ENCODE measurements around the gene PLCB3.
A peak's percentile ranks its signal among the peaks of the same experiment; 100 is the strongest.
"Not testable (repeated sequence)": the region's sequence is repeated elsewhere in the genome, so short reads cannot be mapped to it uniquely, and the experiment has no call there.

PLCB3 gene

DNA sequence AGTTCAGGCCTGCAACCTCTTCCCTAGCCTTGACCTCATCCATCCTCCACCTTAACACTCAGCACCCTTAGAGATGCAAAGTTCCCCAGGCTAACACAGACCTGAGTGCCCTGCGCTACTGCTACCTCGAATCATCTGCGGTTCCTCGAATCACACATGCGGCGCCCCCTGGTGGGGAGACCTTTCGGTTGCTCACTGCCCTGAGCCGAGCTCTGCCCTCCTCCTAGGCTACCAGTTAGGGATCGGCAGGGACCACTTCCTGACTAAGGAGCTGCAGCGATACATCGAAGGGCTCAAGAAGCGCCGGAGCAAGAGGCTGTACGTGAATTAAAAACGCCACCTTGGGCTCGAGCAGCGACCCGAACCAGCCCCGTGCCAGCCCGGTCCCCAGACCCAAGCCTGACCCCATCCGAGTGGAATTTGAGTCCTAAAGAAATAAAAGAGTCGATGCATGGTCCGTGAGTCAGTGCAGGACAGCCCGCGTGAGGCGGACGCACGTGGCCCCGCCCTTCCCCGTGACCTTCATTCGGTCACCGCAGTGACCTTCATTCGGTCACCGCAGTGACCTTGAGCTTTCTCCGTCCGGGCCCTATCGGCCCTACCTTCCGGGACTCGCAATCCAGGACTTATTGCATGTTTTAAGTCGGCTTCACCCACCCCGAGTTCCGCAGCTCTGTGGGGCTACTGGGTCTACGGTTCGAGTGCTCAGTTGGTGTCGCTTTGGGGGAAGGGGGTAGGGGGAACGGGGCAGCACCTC, 53.2 kb downstream of the PLCB3 start:
- DNase-seq (ENCODE audit: low read depth): peak; percentile 84

DNA sequence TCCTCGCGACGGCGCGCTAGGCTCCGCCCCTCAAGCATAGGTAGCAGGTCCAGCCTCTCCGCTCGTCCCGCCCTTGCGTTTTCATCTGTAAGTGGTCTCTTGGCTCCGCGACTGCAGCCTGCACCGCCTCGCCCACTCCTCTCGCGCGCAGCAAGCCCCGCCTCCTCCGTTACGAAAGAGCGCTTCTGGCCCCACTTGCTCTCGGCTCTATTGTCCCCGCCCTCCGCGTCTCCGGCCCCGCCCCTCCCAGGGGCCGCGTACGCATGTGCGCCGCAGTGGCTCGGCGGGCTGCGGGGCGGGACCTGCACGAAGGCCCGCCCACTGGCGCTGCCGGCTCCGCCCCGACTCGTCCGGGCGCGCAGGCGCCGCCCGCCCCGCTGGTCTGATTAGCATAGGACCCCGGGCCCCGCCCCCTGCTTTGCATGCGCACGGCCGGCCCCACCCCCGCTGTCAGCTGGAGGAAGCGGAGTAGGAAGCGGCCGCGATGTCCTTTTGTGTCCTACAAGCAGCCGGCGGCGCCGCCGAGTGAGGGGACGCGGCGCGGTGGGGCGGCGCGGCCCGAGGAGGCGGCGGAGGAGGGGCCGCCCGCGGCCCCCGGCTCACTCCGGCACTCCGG, 53.9 kb downstream of the PLCB3 start, which contains the start of gene ESRRA:
TSS of gene ESRRA (plus strand) at position 450 of the 616 bp plus-strand sequence. CDS start 1,656 bp downstream, outside the sequence.
- peak; percentile 100 for DNase-seq (ENCODE audit: low read depth)

DNA sequence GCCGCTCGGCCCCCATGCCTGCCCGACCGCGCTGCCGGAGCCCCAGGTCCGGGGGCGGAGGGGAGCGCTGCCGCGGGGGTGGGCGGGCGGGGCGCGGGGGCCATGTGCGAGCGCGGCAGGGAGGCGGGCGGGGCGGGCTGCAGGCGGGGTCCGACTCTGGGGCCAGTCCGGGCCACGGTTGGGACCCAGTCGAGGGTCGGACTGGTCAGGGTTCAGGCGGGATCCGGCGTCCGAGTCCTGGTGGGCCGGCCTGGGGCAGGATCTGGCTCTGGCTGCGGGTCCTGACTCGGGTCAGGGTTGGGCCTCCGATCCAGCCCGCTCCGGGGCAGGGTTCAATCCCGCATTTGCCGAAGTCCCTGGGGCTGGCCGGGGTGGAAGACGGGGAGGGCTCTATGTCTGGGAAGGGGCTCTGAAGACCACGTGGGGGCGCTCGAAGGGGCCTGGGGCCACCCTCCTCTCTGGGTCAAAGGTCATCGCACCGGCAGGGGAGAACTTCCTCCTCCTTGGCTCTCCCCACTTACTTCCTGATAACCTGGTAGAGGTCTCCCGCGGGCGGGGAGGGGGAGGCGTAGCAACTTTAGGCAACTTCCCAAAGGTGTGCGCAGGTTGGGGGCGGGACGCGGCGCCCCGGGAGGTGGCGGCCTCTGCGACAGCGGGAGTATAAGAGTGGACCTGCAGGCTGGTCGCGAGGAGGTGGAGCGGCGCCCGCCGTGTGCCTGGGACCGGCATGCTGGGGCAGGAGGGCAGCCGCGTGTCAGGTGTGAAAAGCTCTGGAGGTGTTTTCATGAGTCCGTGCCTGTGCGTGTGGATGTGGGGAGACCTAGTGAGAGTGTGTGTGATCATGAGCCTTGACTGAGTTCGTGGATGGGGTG, 54.6 kb downstream of the PLCB3 start:
- peak; percentile 53 for DNase-seq (ENCODE audit: low read depth)

DNA sequence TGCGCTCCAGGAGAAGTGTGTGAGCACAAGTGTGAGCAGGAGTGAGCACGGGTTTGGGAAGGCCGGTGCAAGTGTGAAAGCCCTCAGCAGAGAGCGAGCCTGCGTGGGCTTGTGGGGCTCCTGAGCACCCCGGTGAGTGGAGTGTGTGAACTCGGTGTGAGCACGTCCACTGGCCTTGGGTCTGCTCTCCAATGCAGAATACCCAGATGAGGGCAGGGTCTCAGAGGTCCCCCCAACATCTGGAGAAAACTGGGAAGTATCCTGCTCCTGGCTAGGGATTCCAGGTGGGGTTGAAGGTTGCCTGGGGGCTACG, 55.2 kb downstream of the PLCB3 start:
- DNase-seq (ENCODE audit: low read depth): no peak

DNA sequence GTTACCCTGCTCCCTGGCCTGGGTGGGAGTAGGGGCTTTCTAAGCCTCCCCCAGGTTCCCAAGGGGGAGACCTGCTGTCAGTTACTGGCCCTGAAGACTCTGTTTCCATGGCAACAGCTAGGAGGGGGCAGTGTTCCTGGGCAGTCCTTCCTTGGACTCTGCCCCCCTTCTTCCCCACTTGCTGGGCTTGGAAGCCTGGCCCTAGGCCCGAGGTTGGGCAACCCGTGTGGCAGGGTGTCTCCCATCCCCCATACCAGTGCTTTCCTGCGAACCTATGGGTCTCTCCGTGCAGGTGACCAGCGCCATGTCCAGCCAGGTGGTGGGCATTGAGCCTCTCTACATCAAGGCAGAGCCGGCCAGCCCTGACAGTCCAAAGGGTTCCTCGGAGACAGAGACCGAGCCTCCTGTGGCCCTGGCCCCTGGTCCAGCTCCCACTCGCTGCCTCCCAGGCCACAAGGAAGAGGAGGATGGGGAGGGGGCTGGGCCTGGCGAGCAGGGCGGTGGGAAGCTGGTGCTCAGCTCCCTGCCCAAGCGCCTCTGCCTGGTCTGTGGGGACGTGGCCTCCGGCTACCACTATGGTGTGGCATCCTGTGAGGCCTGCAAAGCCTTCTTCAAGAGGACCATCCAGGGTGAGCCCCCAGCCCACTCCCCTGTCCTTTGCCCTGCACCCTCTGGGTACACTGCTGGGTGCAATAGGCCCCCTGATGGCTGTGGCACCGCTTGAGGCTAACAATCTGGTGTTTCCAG, 55.7 kb downstream of the PLCB3 start:
- no peak for DNase-seq (ENCODE audit: low read depth)

DNA sequence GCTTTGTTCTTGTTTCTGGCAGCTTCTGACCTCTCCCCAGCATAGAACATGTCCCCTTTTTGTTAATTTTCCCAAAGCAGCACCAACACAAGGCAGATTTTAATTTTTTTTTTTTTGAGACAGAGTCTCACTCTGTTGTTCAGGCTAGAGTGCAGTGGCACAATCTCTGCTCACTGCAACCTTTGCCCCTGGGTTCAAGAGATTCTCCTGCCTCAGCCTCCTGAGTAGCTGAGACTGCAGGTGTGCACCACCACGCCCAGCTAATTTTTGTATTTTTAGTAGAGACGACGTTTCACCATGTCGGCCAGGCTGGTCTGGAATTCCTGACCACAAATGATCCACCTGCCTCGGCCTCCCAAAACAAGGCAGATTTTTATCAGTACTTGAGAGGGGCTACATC, 56.5 kb downstream of the PLCB3 start:
- DNase-seq (ENCODE audit: low read depth): not testable (repeated sequence)

DNA sequence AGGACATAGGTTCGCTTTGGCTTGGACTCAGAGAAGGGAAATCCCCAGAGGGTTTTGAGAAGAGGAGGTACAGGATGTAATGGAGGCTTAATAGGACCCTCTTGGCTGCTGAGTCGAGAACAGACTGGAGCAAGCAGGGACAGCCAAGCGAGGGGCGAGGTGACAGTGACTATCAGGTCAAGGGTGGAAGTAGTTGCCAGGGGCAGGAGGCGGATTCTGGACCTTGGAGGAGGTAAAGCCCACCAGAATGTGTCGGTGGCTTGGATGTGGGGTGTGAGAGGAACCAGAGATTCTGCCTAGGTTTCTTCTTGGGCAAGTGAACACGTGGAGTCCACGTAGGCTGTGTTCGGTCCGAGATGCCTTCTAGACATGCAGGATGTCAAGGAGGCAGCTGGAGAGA, 61.6 kb downstream of the PLCB3 start:
- no peak for DNase-seq (ENCODE audit: low read depth)

DNA sequence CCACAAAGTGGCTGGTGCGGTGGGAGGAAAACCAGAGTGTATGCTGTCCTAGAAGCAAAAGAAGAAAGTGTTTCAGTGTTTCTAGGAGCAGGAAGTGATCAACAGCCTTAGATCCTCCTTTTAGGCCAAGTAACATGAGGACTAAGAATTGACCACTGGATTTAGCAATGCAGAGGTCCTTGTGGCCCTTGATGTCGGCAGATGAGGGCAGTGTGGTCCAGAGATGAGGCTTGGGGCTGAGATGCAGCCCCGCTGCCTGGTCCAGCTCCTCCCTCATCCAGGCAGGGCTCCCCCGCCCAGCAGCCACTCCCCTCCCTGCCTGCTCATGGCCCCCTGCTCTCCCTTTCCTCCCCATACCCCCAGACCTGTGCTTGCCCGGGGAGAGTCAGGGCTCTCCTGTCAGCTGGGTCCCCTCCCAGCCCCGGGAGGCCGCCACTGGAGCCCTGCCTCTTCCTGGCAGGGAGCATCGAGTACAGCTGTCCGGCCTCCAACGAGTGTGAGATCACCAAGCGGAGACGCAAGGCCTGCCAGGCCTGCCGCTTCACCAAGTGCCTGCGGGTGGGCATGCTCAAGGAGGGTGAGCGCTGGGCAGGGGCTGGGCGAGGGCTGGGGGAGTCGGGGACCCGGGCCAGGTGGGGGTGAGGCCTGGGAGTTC, 62.3 kb downstream of the PLCB3 start:
- DNase-seq (ENCODE audit: low read depth): no peak

DNA sequence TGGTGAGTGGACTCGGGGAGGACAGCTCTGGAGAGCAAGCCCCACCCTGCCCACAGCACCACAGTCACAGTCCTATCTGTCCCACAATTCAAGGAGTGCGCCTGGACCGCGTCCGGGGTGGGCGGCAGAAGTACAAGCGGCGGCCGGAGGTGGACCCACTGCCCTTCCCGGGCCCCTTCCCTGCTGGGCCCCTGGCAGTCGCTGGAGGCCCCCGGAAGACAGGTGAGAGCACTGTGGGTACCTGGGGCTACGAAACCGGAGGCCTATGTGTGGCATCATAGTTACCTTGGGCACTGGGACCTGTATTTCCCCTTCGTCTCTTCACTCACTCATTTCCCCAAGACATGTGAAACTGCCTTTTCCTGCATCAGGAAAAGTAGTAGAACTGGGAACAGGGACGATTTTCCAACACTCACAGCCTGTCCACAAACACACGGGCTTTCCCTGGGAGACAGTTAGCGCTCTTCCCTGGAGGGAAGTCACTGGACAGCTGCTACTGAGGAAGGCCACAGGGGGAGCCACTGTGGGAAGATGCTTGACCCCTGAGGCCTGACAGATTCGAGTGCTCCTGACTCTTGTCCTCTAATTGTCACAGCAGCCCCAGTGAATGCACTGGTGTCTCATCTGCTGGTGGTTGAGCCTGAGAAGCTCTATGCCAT, 62.9 kb downstream of the PLCB3 start:
- no peak for DNase-seq (ENCODE audit: low read depth)

DNA sequence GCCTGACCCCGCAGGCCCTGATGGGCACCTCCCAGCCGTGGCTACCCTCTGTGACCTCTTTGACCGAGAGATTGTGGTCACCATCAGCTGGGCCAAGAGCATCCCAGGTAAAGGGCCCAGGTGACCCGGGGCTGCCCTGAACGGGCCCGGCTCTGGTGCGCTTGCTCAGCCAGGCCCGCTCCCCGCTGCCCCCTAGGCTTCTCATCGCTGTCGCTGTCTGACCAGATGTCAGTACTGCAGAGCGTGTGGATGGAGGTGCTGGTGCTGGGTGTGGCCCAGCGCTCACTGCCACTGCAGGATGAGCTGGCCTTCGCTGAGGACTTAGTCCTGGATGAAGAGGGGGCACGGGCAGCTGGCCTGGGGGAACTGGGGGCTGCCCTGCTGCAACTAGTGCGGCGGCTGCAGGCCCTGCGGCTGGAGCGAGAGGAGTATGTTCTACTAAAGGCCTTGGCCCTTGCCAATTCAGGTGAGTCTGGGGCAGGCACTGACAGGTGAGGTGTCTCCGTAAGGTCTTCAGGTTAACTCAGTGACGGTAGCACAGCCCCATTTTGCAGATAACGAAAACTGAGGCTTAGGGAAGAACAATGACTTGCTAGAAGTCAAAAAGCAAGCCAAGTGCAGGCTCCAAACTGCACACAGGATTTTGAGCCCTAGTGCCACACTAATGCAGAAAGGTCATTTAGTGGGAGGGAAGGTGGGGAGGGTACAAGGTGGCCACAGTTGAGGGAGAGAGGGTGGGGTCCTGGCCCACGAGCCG, 63.7 kb downstream of the PLCB3 start:
- DNase-seq (ENCODE audit: low read depth): no peak

DNA sequence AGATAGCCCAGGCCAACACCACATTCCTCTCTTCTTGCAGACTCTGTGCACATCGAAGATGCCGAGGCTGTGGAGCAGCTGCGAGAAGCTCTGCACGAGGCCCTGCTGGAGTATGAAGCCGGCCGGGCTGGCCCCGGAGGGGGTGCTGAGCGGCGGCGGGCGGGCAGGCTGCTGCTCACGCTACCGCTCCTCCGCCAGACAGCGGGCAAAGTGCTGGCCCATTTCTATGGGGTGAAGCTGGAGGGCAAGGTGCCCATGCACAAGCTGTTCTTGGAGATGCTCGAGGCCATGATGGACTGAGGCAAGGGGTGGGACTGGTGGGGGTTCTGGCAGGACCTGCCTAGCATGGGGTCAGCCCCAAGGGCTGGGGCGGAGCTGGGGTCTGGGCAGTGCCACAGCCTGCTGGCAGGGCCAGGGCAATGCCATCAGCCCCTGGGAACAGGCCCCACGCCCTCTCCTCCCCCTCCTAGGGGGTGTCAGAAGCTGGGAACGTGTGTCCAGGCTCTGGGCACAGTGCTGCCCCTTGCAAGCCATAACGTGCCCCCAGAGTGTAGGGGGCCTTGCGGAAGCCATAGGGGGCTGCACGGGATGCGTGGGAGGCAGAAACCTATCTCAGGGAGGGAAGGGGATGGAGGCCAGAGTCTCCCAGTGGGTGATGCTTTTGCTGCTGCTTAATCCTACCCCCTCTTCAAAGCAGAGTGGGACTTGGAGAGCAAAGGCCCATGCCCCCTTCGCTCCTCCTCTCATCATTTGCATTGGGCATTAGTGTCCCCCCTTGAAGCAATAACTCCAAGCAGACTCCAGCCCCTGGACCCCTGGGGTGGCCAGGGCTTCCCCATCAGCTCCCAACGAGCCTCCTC, 64.6 kb downstream of the PLCB3 start:
- not testable (repeated sequence) for DNase-seq (ENCODE audit: low read depth)

DNA sequence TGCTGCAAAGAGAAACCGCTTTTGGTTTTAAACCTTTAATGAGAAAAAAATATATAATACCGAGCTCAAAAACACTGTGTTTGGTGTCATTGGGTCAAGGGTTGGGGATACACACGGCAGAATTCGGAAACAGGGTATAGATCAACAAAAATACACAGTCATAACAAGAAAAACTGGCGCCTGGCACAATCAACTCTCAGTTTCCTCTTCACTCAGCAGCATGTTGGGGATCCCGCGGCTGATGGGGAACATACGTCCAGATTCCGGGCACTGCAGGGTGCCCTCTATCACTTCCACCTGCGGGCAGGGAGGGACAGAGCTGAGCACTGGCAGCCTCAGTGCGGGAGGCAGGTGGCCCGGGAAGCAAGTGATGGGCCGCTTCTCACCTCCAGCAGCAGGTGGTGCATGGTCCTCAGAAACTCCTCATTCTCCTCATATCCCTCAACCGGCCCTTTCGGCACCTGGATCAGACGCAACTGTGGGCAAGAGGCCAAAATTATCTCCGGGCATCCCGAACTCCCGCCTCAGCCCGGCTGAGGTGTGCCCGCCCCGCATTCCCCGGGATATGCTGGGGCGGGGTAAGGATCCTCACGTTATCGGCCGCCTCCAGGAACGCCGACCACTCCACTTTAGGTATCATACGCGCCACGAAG, 65.5 kb downstream of the PLCB3 start:
- no peak for DNase-seq (ENCODE audit: low read depth)

DNA sequence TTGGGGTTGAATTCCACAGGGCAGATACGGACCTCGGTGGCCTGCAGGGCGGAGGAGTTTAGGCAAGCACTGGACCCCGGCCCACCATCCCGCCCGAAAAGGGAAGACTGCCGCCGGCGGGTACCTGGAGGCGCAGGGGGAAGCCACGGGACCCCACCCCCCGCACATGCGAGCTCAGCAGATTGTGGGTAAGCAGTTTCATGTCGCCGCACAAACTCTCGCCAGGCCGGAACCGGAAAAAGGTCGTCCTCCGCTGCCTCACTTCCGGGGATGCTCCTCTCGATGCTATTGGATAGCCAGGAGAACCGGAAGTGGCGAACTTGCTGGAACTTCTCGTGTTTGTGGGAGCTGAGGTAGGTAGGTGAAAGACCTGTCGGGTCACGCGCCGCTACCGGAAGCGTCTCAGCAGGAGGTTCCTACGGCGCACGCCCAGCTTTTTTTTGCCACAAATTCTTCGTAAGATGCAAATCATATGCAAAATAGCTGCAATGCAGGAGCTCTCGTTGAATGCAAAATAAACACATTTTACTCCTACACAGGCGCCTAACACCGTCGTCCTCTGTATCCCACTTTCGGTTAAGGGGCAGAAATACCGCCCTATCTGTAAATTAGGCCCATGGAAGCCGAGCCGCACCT, 66.1 kb downstream of the PLCB3 start, which contains the start of gene TRMT112:
TSS of gene TRMT112 (minus strand) at position 235 of the 636 bp plus-strand sequence. CDS start at position 202, 33 bp downstream.
- DNase-seq (ENCODE audit: low read depth): peak; percentile 93

DNA sequence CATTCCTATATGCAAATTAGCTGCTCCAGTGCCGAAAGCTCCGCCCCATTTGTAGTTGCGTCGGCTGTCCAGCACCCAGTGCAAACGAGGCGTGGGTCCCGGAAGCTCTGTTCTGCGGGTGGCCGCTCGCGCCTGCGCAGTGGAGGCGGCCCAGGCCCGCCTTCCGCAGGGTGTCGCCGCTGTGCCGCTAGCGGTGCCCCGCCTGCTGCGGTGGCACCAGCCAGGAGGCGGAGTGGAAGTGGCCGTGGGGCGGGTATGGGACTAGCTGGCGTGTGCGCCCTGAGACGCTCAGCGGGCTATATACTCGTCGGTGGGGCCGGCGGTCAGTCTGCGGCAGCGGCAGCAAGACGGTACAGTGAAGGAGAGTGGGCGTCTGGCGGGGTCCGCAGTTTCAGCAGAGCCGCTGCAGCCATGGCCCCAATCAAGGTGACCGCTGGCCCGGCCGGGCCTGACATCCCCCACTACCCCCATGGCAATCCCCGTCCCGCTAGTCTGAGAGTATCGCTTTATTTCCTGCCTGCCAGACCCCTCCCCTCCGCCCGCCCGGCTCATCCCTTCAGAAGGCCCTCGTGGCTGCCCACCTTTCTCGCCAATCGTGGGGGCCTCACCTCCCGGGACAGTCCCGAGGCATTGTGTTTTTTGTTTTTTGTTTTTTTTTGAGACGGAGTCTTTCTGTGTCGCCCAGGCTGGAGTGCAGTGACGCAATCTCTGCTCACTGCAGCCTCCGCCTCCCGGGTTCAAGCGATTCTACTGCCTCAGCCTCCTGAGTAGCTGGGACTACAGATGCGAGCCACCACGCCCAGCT, 66.8 kb downstream of the PLCB3 start, which contains the start of gene PRDX5:
TSS of gene PRDX5 (plus strand) at position 161 of the 805 bp plus-strand sequence. CDS start at position 256, 95 bp downstream.
- DNase-seq (ENCODE audit: low read depth): peak; percentile 95
